Measurements from ENCODE around the gene LRP11.
"Not testable (repeated sequence)": the region's sequence is repeated elsewhere in the genome, so short reads cannot be mapped to it uniquely, and the experiment has no call there.

The LRP11 gene

DNA sequence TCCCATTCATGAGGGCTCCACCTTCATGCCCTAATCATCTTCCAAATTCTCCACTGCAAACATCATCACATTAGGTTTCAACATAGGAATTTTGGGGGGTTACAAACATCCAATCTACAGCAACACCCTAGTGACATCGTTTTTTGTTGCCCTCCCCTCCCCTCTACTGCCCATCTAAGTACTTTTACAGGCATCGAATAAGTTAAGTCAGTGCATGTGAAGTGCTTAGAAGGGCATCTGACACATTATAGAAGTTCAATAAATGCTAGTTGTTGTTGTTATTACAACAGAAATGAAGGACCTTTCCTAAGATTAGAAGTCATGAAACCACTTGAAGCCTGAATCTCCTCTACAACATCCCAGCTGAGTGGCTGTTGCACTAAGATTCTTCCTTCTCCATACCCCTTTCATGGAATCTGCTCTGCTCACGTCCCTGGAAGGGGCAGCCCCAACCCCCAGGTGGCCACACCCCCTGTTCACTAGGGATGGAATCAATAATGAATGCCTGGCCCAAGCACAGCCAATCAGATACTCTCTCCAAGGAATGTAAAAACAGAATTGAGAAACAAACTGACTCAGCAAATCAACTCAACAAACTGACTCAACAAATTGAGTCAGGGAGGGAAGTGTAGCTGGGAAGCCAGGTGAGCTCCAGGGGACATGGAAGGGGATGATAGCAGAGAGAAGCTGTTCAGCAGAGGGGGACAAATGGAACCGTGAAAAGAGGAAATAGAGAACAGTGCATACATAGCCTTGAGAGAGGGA, 3.9 kb upstream of the LRP11 start:
- DNase-seq = no peak

GRCh38 chr6:149864578-149865535, 698 bp upstream of the LRP11 start:
- no peak for DNase-seq

GRCh38 chr6:149862922-149863697, 1.0 kb downstream of the LRP11 start:
- no peak for DNase-seq

GRCh38 chr6:149862424-149862738, 1.8 kb downstream of the LRP11 start:
- not testable (repeated sequence) for DNase-seq

DNA sequence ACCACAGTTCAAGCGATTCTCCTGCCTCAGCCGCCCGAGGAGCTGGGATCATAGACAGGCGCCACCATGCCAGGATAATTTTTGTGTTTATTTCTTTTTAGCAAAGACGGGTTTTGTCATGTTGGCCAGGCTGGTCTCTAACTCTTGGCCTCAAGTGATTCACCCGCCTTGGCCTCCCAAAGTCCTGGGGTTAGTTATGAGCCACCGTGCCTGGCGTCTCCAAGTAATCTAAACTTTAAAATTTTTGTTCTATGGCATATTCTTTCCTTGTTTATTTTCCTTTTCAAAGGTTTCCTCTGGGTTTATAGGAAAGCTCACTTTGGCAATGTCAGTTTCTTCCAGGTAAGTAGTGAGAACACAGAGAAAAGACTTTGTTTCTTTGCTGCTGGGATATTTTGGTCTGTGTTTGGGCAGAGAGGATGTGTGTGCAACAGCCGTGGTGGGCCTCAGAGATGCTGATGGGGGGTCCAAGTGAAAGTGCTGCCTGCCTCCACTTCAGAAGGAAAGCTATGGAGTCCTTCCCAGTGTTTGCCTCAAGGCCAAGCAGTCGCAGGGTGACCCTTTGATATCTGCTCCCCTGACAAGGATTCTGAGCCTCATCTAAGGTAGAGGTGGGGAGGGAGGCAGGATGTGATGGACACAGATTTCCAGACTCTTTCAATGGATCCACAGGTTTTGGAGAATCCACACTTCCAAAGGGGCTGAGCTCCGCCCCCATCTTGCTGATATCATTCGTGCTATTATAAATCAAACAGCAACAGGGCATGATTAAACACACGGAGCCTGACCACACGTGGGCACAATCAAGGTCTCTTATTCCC, 2.3 kb downstream of the LRP11 start:
- no peak for DNase-seq

GRCh38 chr6:149860834-149861602, 3.1 kb downstream of the LRP11 start:
- DNase-seq = no peak

DNA sequence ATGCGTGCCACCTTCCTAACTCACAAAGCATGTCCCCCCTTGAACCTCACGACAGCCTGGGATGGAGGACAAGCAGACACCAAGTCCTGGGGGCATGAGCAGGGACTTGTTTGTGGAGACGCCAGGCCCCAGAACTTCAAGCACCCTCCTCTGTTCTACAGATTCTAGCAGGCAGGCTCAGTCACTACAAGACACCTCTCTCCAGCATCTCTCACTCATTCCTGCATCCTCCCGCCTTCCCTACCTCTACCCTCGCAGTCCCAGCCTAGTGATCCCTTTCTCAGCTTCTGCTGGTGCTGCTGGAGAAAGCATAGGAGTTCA, 3.7 kb downstream of the LRP11 start:
- DNase-seq = no peak

- no peak for DNase-seq
Observed at GRCh38 chr6:149859938-149860337, 4.2 kb downstream of the LRP11 start.

- DNase-seq = no peak
Observed at GRCh38 chr6:149859368-149859767, 4.8 kb downstream of the LRP11 start.

DNA sequence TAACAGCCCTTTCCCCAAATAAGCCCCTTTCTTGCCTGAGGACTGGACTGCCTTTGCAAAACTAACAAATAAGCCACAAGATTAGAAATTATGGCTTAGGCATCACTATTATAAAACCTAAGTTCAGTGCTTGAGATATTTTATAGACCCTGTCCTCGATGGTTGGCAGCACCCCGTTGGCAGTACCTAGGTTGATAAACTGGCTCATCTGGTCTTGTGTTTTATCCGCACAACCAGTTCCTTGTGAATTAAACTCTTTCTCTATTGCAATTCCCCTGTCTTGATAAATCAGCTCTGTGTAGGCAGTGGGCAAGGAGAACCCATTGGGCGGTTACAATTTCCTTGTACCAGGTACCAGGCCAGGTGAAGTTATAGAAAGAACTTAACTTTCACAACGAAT, 6.6 kb downstream of the LRP11 start:
- DNase-seq = no peak

GRCh38 chr6:149856256-149856994, 7.7 kb downstream of the LRP11 start:
- no peak for DNase-seq

DNA sequence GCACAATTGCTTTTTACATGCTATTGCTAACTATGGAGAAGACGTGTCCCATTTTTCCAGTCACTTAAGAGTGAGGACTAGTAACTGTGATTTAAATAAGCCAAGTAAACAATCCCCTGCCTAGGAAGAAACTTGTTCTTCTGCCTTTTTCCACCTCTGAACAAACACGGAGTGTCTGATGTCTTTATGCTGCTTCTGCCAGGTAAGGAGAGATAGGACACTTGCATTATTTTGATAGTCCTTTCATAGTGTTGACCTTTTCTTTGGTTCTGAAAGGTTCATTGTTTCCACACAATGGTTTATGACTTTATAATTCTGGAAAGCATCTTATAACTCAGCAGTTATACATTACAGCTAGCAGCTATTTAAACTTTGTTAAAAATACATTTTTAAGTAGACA, 8.4 kb downstream of the LRP11 start:
- no peak for DNase-seq

GRCh38 chr6:149855040-149855654, 9.0 kb downstream of the LRP11 start:
- DNase-seq = no peak

GRCh38 chr6:149854532-149854931, 9.6 kb downstream of the LRP11 start:
- no peak for DNase-seq

- not testable (repeated sequence) for DNase-seq
Observed at GRCh38 chr6:149854017-149854416, 10.1 kb downstream of the LRP11 start.

- DNase-seq = no peak
Observed at GRCh38 chr6:149852881-149853280, 11.3 kb downstream of the LRP11 start.

GRCh38 chr6:149852180-149852579, 12.0 kb downstream of the LRP11 start:
- no peak for DNase-seq

- DNase-seq = no peak
Observed at GRCh38 chr6:149851461-149852110, 12.6 kb downstream of the LRP11 start.

- DNase-seq = not testable (repeated sequence)
Observed at GRCh38 chr6:149848343-149848742, 15.8 kb downstream of the LRP11 start.

DNA sequence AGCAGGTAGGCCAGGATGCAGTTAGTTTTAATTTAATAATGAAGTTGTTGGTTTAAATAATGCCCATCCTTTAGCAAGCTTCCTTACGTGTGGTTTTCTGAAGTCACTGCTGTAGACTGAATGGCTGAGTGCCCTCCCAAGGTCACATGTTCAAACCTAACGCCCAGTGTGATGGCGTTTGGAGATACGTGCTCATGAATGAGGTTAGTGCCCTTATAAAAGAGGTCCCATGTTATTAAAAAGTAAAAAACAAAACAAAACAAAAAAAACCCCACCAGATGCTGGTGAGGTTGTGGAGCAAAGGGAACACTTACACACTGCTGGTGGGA, 16.3 kb downstream of the LRP11 start:
- no peak for DNase-seq

Measured in NCI-H2107 (cell line).